Umbilical cord (tissue), 2 donors: ENCODE results near the gene THOC3. TPM values are rescaled to one million over a fixed set of nuclear protein-coding genes. Genes with fewer than 3 reads are reported as not detected.
"Not testable (repeated sequence)": the region's sequence is repeated elsewhere in the genome, so short reads cannot be mapped to it uniquely, and the experiment has no call there.

Experiments used
- DNase-seq: peaks from one replicate; pipeline ENCODE4 v3.0.0-alpha.2; 2015; ENCODE audit warnings: low spot score
- total RNA-seq: library from RNA; depleted of rRNA; stranded (reverse); fragments of >200 nt; gene quantifications from one replicate; pipeline ENCODE4 v1.2.3, GENCODE V29; 2014; ENCODE audit warnings: low replicate concordance; ENCODE audit not compliant: insufficient read depth

Gene THOC3
- total RNA-seq, 1 donor from 2014 or later = 25.0 TPM

- DNase-seq = not testable (repeated sequence)
Observed at GRCh38 chr5:175940632-175941031, 27.5 kb downstream of the THOC3 start.

- DNase-seq = not testable (repeated sequence)
Observed at GRCh38 chr5:175938489-175938888, 29.6 kb downstream of the THOC3 start.

GRCh38 chr5:175928752-175929151 is 39.4 kb downstream of the THOC3 start:
- DNase-seq = not testable (repeated sequence)

- DNase-seq = not testable (repeated sequence)
Observed at GRCh38 chr5:175925106-175925505, 43.0 kb downstream of the THOC3 start.

GRCh38 chr5:175922192-175922885 is 45.8 kb downstream of the THOC3 start:
- no peak for DNase-seq

- DNase-seq = no peak
Observed at GRCh38 chr5:175921061-175921730, 46.9 kb downstream of the THOC3 start.

- DNase-seq = no peak
Observed at GRCh38 chr5:175920231-175920811, 47.8 kb downstream of the THOC3 start.

GRCh38 chr5:175915066-175916037 is 52.8 kb downstream of the THOC3 start:
- not testable (repeated sequence) for DNase-seq

GRCh38 chr5:175913835-175914672 is 54.1 kb downstream of the THOC3 start:
- DNase-seq = not testable (repeated sequence)

- DNase-seq = not testable (repeated sequence)
Observed at GRCh38 chr5:175910072-175910471, 58.0 kb downstream of the THOC3 start.

Other genes starting within 250 kb of the THOC3 start
- 3.1 TPM for gene CPLX2, start 96.7 kb downstream of the THOC3 start, total RNA-seq